Lower leg skin (tissue), 3 donors: ENCODE measurements around the gene NCMAP.
"Not testable (repeated sequence)": the region's sequence is repeated elsewhere in the genome, so short reads cannot be mapped to it uniquely, and the experiment has no call there.

Experiments used
- CTCF ChIP-seq, 3 donors: fragments of 450-650 bp; IDR thresholded peaks; one replicate each; pipeline ENCODE4 v1.5.1; 2016; ENCODE audit warnings: antibody characterized with exemption in 3 of 3, mild to moderate bottlenecking in 3 of 3, moderate library complexity in 2 of 3
- POLR2A ChIP-seq, 2 donors: fragments of 450-650 bp; IDR thresholded peaks; one replicate each; pipeline ENCODE4 v1.6.1; 2016 to 2017; ENCODE audit warnings: antibody characterized with exemption in 2 of 2, mild to moderate bottlenecking in 1 of 2, moderate library complexity in 1 of 2

- not testable (repeated sequence) for TF ChIP-seq POLR2A, CTCF (IDR thresholded peaks at IDR 0.05)
These were observed 40.1 kb upstream of the NCMAP start for GRCh38 chr1:24515671-24516209.
